A549 (cell line): ENCODE results near the gene P4HA1. TPM values are rescaled to one million over a fixed set of nuclear protein-coding genes. Genes with fewer than 3 reads are reported as not detected.

Source experiments
- polyA plus RNA-seq, 4 experiments: library from polyadenylated mRNA; depleted of rRNA in 3 of 4; stranded (reverse); fragments of >200 nt; fragmentation: RNase III in 1 of 4; extraction: RNeasy Plus Mini Kit Qiagen cat#74134 plus additional on column Dnase treatment in 1 of 4; gene quantifications; 2 replicates in 3 of 4; 3 replicates in 1 of 4; pipeline ENCODE4 v1.2.3, GENCODE V29; 2011 to 2017
- small RNA-seq, 6 experiments: library from RNA; depleted of rRNA; stranded (forward); fragments of <200 nt; gene quantifications; one replicate each; pipeline ENCODE3, GENCODE V24; 2012

P4HA1 gene
- polyA plus RNA-seq, 2 of the 4 experiments (the other 2 are of a cell fraction) = 23.7 to 49.0 TPM

Small RNA genes within 50 kb of the gene (small RNA-seq; reads per million reads assigned to genes)
- gene RF00019 (0 reads per million in 6 experiments), gene SNORA11F (8.3 to 203 (median 21.2) reads per million in 6 experiments)

Other genes starting within 250 kb of the P4HA1 start
- 0.06 and 0.07 TPM in 2 replicates for gene OIT3, start 203.1 kb downstream of the P4HA1 start, polyA plus RNA-seq (2011; rRNA removed)
- gene OIT3, start 203.1 kb downstream of the P4HA1 start, polyA plus RNA-seq (2017; fragmentation: RNase III; extraction: RNeasy Plus Mini Kit Qiagen cat#74134 plus additional on column Dnase treatment) = 0.07 to 0.08 TPM (median 0.08 TPM) in 3 replicates
- not detected in 2 replicates for gene PLA2G12B, start 142.1 kb downstream of the P4HA1 start, polyA plus RNA-seq (2011; rRNA removed)
- not detected in 3 replicates for gene PLA2G12B, start 142.1 kb downstream of the P4HA1 start, polyA plus RNA-seq (2017; fragmentation: RNase III; extraction: RNeasy Plus Mini Kit Qiagen cat#74134 plus additional on column Dnase treatment)
- gene NUDT13, start 13.6 kb upstream of the P4HA1 start, polyA plus RNA-seq (2011; rRNA removed) = 4.9 TPM in 2 replicates
- 3.5 to 4.3 TPM (median 3.8 TPM) in 3 replicates for gene NUDT13, start 13.6 kb upstream of the P4HA1 start, polyA plus RNA-seq (2017; fragmentation: RNase III; extraction: RNeasy Plus Mini Kit Qiagen cat#74134 plus additional on column Dnase treatment)
- gene ECD, start 71.1 kb upstream of the P4HA1 start, polyA plus RNA-seq (2011; rRNA removed) = 53.3 and 53.6 TPM in 2 replicates
- 26.5 to 29.1 TPM (median 27.1 TPM) in 3 replicates for gene ECD, start 71.1 kb upstream of the P4HA1 start, polyA plus RNA-seq (2017; fragmentation: RNase III; extraction: RNeasy Plus Mini Kit Qiagen cat#74134 plus additional on column Dnase treatment)
- gene FAM149B1, start 71.3 kb upstream of the P4HA1 start, polyA plus RNA-seq (2011; rRNA removed) = 25.5 and 26.7 TPM in 2 replicates
- 6.9 to 8.4 TPM (median 7.0 TPM) in 3 replicates for gene FAM149B1, start 71.3 kb upstream of the P4HA1 start, polyA plus RNA-seq (2017; fragmentation: RNase III; extraction: RNeasy Plus Mini Kit Qiagen cat#74134 plus additional on column Dnase treatment)
- gene DNAJC9, start 150.4 kb upstream of the P4HA1 start, polyA plus RNA-seq (2011; rRNA removed) = 42.7 and 56.3 TPM in 2 replicates
- gene DNAJC9, start 150.4 kb upstream of the P4HA1 start, polyA plus RNA-seq (2017; fragmentation: RNase III; extraction: RNeasy Plus Mini Kit Qiagen cat#74134 plus additional on column Dnase treatment) = 45.6 to 47.4 TPM (median 46.0 TPM) in 3 replicates
- 132 and 162 TPM in 2 replicates for gene MRPS16, start 155.8 kb upstream of the P4HA1 start, polyA plus RNA-seq (2011; rRNA removed)
- gene MRPS16, start 155.8 kb upstream of the P4HA1 start, polyA plus RNA-seq (2017; fragmentation: RNase III; extraction: RNeasy Plus Mini Kit Qiagen cat#74134 plus additional on column Dnase treatment) = 158 to 166 TPM (median 160 TPM) in 3 replicates